AG09319 (cell line): ENCODE data around the gene CUL2.
A peak's percentile ranks its signal among the peaks of the same experiment; 100 is the strongest.

Experiments
- DNase-seq: peaks from one replicate; pipeline ENCODE4 v3.0.0-alpha.2; 2010; ENCODE audit warnings: low read depth; ENCODE audit errors: extremely low read depth
- TF ChIP-seq, protein P1 (sequence below): IDR thresholded peaks from 2 replicates; pipeline ENCODE4 v1.5.1; 2011; ENCODE audit warnings: low read depth, mild to moderate bottlenecking, inconsistent platforms, low read length, moderate library complexity

The CUL2 gene

GRCh38 chr10:35127289-35127891 lies 37.2 kb upstream of the CUL2 start:
- DNase-seq = peak; percentile 29
- TF ChIP-seq, protein P1, sequence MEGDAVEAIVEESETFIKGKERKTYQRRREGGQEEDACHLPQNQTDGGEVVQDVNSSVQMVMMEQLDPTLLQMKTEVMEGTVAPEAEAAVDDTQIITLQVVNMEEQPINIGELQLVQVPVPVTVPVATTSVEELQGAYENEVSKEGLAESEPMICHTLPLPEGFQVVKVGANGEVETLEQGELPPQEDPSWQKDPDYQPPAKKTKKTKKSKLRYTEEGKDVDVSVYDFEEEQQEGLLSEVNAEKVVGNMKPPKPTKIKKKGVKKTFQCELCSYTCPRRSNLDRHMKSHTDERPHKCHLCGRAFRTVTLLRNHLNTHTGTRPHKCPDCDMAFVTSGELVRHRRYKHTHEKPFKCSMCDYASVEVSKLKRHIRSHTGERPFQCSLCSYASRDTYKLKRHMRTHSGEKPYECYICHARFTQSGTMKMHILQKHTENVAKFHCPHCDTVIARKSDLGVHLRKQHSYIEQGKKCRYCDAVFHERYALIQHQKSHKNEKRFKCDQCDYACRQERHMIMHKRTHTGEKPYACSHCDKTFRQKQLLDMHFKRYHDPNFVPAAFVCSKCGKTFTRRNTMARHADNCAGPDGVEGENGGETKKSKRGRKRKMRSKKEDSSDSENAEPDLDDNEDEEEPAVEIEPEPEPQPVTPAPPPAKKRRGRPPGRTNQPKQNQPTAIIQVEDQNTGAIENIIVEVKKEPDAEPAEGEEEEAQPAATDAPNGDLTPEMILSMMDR = no peak

GRCh38 chr10:35126530-35127288 lies 36.6 kb upstream of the CUL2 start, which contains the start of gene CREM:
Gene CREM (plus strand): TSS chr10:35126846. CDS start chr10:35137836, 10,990 bp downstream.
- TF ChIP-seq, protein P1 = peak; percentile 67
- DNase-seq = peak; percentile 93

- TF ChIP-seq, protein P1 = no peak
- DNase-seq = no peak
Measured at GRCh38 chr10:35126062-35126529, 36.0 kb upstream of the CUL2 start.

DNA sequence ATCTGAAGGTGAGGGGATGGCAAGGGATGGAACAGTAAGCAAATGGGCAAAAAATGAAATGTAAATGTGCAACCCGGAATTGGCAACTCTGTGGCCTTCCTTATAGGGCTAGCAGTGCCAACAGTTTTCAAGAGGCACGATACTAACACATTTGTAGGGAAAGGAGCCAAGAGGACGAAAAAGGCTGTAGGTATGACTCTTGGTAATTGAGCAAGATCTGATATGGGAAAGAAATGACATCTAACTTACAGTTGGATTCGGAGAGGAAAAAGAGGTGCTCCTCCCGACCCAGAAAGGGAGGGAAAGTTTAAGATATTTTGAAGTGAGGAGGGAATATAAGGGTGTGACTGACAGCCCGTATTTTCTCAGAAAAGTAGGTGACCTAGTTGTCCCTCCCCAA lies 34.4 kb upstream of the CUL2 start:
- no peak for DNase-seq
- TF ChIP-seq, protein P1 = no peak

GRCh38 chr10:35119378-35119777 lies 29.2 kb upstream of the CUL2 start:
- DNase-seq = no peak
- TF ChIP-seq, protein P1 = no peak

GRCh38 chr10:35112571-35112970 lies 22.4 kb upstream of the CUL2 start:
- TF ChIP-seq, protein P1 = no peak
- no peak for DNase-seq

- DNase-seq = no peak
- TF ChIP-seq, protein P1 = no peak
Measured at GRCh38 chr10:35103882-35104281, 13.7 kb upstream of the CUL2 start.
